Pancreas (tissue), 10 donors: ENCODE measurements around the gene USP1. TPM values are rescaled to one million over a fixed set of nuclear protein-coding genes. Genes with fewer than 3 reads are reported as not detected.

ENCODE experiments used
- ATAC-seq, 4 donors: fragments of 200-7000 bp; cut with Tn5 transposase; one replicate each; pipeline versions ENCODE4 v1.8.0 to v1.9.1; 2020; ENCODE audit warnings: mild to moderate bottlenecking in 4 of 4, moderate library complexity in 4 of 4
- DNase-seq, 6 donors: peaks; one replicate each; pipeline ENCODE4 v3.0.0-alpha.2; 2020
- FAIRE-seq: peaks from 2 replicates; lab custom pipeline; 2012; peaks lifted over from hg19 to GRCh38; lab: Jason Lieb, UNC
- H3K27ac ChIP-seq, 4 donors: fragments of 200-600 bp; sonication (generic); 1 replicate in 3 of 4; 2 replicates in 1 of 4; pipeline versions ENCODE4 v1.5.0 to v1.8.0; 2020
- H3K27me3 ChIP-seq, 4 donors: fragments of 200-600 bp; one replicate each; pipeline ENCODE4 v1.8.0; 2021
- H3K36me3 ChIP-seq, 3 donors: fragments of 200-600 bp; sonication (generic) in 1 of 3; one replicate each; pipeline versions ENCODE4 v1.5.0 to v1.8.0; 2020 to 2021
- H3K4me1 ChIP-seq, 3 donors: fragments of 200-600 bp; one replicate each; pipeline ENCODE4 v1.8.0; 2021
- H3K4me3 ChIP-seq, 4 donors: fragments of 200-600 bp; sonication (generic) in 2 of 4; one replicate each; pipeline versions ENCODE4 v1.5.0 to v1.8.0; 2020 to 2021
- H3K9me3 ChIP-seq, 4 donors: fragments of 200-600 bp; one replicate each; pipeline ENCODE4 v1.8.0; 2021
- CTCF ChIP-seq, 4 donors: fragments of 200-600 bp; sonication (generic) in 3 of 4; IDR thresholded peaks; one replicate each; pipeline versions ENCODE4 v1.5.0 to v1.8.0; 2021; ENCODE audit warnings: antibody characterized with exemption in 4 of 4
- WGBS, 2 donors: extraction: QIAGEN DNeasy Blood & Tissue Kit; methylation state at CpG; one replicate each; pipeline ENCODE4 v1.1.7; 2013; 5-methylcytosine and 5-hydroxymethylcytosine counted together
- intact Hi-C, 3 donors: fragments of 100-400 bp; cut with DNase I; formaldehyde crosslinking; loops; one replicate each; pipeline versions ENCODE4 v1.11.1 to v1.14.2; 2022
- polyA plus RNA-seq, 2 donors: library from polyadenylated mRNA; stranded (reverse); fragments of 200-250 nt; gene quantifications; one replicate each; pipeline ENCODE4 v1.2.3, GENCODE V29; 2013
- total RNA-seq, 6 donors: library from RNA; stranded (reverse); fragmentation: NEBNext Ultra II Directional in 4 of 6; extraction: Animal tissue kit (Norgen Biotek cat#: 25700) in 4 of 6; gene quantifications; one replicate each; pipeline versions ENCODE4 v1.2.1 to v1.2.4, GENCODE V29; 2021 to 2023
- donor health status: healthy with polysubstance abuse.
- donor health status: DM: no; HTN: no; CAD: no; lungs with moderate emphysema.
- donor health status: DM: no; HTN: no; CAD: no.
- donor health status: control.
- donor health status: control.
- donor health status: Bipolar disorder and iron deficiency.
- donor health status: DM: yes; HTN: yes; CAD: no.
- donor health status: DM: no; HTN: no; CAD: no.
- donor health status: DM: no; HTN: no; CAD: no.
- donor health status: DM: yes; HTN: yes; CAD: no.

Gene USP1
- total and polyA plus RNA-seq, 8 donors = 3.6 to 12.8 (median 10.3) TPM

GRCh38 chr1:62407398-62408009, 29.3 kb upstream of the USP1 start:
- DNase-seq (peak in 1 of 6 donors; percentile 18), FAIRE-seq (peak; percentile 87), ATAC-seq (peak; percentile 56 to 90 (median 84))
- H3K4me3 ChIP-seq = no peak overlapping the region
- no peaks in the 10 kb centered on the region for H3K36me3 ChIP-seq
- intact Hi-C loops = loop anchor here (2.0 to 10.0 kb wide), 3 partner anchors 231 to 233 kb away; no protein-coding TSS in a partner anchor
- no peak overlapping the region for H3K27ac ChIP-seq
- H3K9me3 ChIP-seq = no peaks in the 10 kb centered on the region
- H3K27me3 ChIP-seq = no peaks in the 10 kb centered on the region
- no peaks in the 10 kb centered on the region for H3K4me1 ChIP-seq
- 58 to 61% methylated on average over 12 of the region's 12 CpGs for WGBS, 2 donors
- peak; percentile 34 to 66 (median 60) for TF ChIP-seq CTCF (IDR thresholded peaks at IDR 0.05)

- ATAC-seq = no peak
- TF ChIP-seq CTCF (IDR thresholded peaks at IDR 0.05) = no peak
- Histone ChIP-seq H3K27ac (no peak overlapping the region), H3K4me1 (no peaks in the 10 kb centered on the region), H3K27me3 (no peaks in the 10 kb centered on the region), H3K36me3 (no peaks in the 10 kb centered on the region), H3K9me3 (no peaks in the 10 kb centered on the region), H3K4me3 (no peak overlapping the region)
- intact Hi-C loops = no loop called here
- DNase-seq = no peak
- no peak for FAIRE-seq
- WGBS, 2 donors = 75 to 79% methylated on average over 8 of the region's 8 CpGs
Observed at GRCh38 chr1:62415687-62416086, 21.2 kb upstream of the USP1 start.

GRCh38 chr1:62417351-62417999, 19.4 kb upstream of the USP1 start:
- intact Hi-C loops = no loop called here
- ATAC-seq (no peak), FAIRE-seq (no peak), DNase-seq (no peak)
- no peak overlapping the region for H3K27ac ChIP-seq
- H3K36me3 ChIP-seq = no peaks in the 10 kb centered on the region
- H3K4me1 ChIP-seq = no peaks in the 10 kb centered on the region
- H3K27me3 ChIP-seq = no peaks in the 10 kb centered on the region
- 64 to 70% methylated on average over 2 of the region's 2 CpGs for WGBS, 2 donors
- TF ChIP-seq CTCF (IDR thresholded peaks at IDR 0.05) = no peak
- no peak overlapping the region for H3K4me3 ChIP-seq
- H3K9me3 ChIP-seq = no peaks in the 10 kb centered on the region

GRCh38 chr1:62420214-62420613, 16.6 kb upstream of the USP1 start:
- 65 to 88% methylated on average over 1 of the region's 1 CpG for WGBS, 2 donors
- H3K36me3 ChIP-seq = no peaks in the 10 kb centered on the region
- intact Hi-C loops = no loop called here
- no peaks in the 10 kb centered on the region for H3K9me3 ChIP-seq
- ATAC-seq = no peak
- DNase-seq = no peak
- no peaks in the 10 kb centered on the region for H3K27me3 ChIP-seq
- no peak overlapping the region for H3K27ac ChIP-seq
- TF ChIP-seq CTCF (IDR thresholded peaks at IDR 0.05) = no peak
- H3K4me3 ChIP-seq = no peak overlapping the region
- H3K4me1 ChIP-seq = no peaks in the 10 kb centered on the region
- FAIRE-seq = no peak
